Type B pancreatic cell (in vitro differentiated cells): ENCODE data around the gene ANKRD33B. TPM values are rescaled to one million over a fixed set of nuclear protein-coding genes. Genes with fewer than 3 reads are reported as not detected.

ENCODE experiments used
- DNase-seq: peaks from one replicate; pipeline ENCODE4 v3.0.0; 2021; ENCODE audit warnings: mixed read lengths; ENCODE audit not compliant: unreplicated experiment; ENCODE audit errors: extremely low spot score
- H3K27ac Mint-ChIP-seq: 2 replicates; pipeline ENCODE4 v1.8.0; 2021; ENCODE audit warnings: mild to moderate bottlenecking, mixed read lengths
- H3K27me3 Mint-ChIP-seq: 2 replicates; pipeline ENCODE4 v1.8.0; 2021; ENCODE audit warnings: mixed read lengths
- H3K36me3 Mint-ChIP-seq: 2 replicates; pipeline ENCODE4 v1.8.0; 2021; ENCODE audit warnings: mixed read lengths
- H3K4me1 Mint-ChIP-seq: one replicate; pipeline ENCODE4 v1.8.0; 2021; ENCODE audit warnings: mixed read lengths; ENCODE audit not compliant: unreplicated experiment
- H3K4me3 Mint-ChIP-seq: 2 replicates; pipeline ENCODE4 v1.8.0; 2021; ENCODE audit warnings: mild to moderate bottlenecking, mixed read lengths
- H3K9me3 Mint-ChIP-seq: 2 replicates; pipeline ENCODE4 v1.8.0; 2021; ENCODE audit warnings: mixed read lengths
- CTCF ChIP-seq: fragments of 200-600 bp; sonication (generic); conservative IDR thresholded peaks from 2 replicates; pipeline ENCODE4 v1.5.0; 2021; ENCODE audit warnings: antibody characterized with exemption, mild to moderate bottlenecking
- total RNA-seq: library from RNA; stranded (reverse); gene quantifications from 2 replicates; pipeline ENCODE4 v1.2.1, GENCODE V29; 2021; ENCODE audit warnings: low replicate concordance

The ANKRD33B gene
- total RNA-seq, 1 donor from 2014 or later = 3.4 TPM

- Mint-ChIP-seq H3K27me3 (peaks cover 6% of the 10 kb centered on the region), H3K9me3 (no peaks in the 10 kb centered on the region), H3K36me3 (peaks cover 19% of the 10 kb centered on the region), H3K4me3 (no peak overlapping the region), H3K4me1 (no peaks in the 10 kb centered on the region), H3K27ac (no peak overlapping the region)
- DNase-seq = no peak
- TF ChIP-seq CTCF = no peak
These were observed 111.4 kb downstream of the ANKRD33B start for GRCh38 chr5:10675177-10675700.

GRCh38 chr5:10676224-10676623 lies 112.4 kb downstream of the ANKRD33B start:
- Mint-ChIP-seq H3K9me3 (no peaks in the 10 kb centered on the region), H3K27me3 (peaks cover 6% of the 10 kb centered on the region)
- TF ChIP-seq CTCF = no peak

GRCh38 chr5:10676946-10677345 lies 113.1 kb downstream of the ANKRD33B start:
- Mint-ChIP-seq H3K9me3 (no peaks in the 10 kb centered on the region), H3K36me3 (peaks cover 25% of the 10 kb centered on the region), H3K27me3 (peaks cover 6% of the 10 kb centered on the region), H3K4me3 (no peak overlapping the region), H3K4me1 (no peaks in the 10 kb centered on the region), H3K27ac (no peak overlapping the region)
- no peak for TF ChIP-seq CTCF
- DNase-seq = no peak

More at GRCh38 chr5:10676224-10676623, 112.4 kb downstream of the ANKRD33B start:
- H3K36me3 Mint-ChIP-seq = peaks cover 25% of the 10 kb centered on the region
- no peak overlapping the region for H3K4me3 Mint-ChIP-seq
- no peaks in the 10 kb centered on the region for H3K4me1 Mint-ChIP-seq
- H3K27ac Mint-ChIP-seq = no peak overlapping the region
- DNase-seq = no peak

- Mint-ChIP-seq H3K9me3 (no peaks in the 10 kb centered on the region), H3K27ac (no peak overlapping the region), H3K4me1 (no peaks in the 10 kb centered on the region), H3K36me3 (peaks cover 25% of the 10 kb centered on the region), H3K27me3 (peaks cover 6% of the 10 kb centered on the region), H3K4me3 (no peak overlapping the region)
- TF ChIP-seq CTCF = no peak
- DNase-seq = no peak
These were observed 113.7 kb downstream of the ANKRD33B start for GRCh38 chr5:10677533-10677932.

- H3K27ac Mint-ChIP-seq = no peak overlapping the region
- TF ChIP-seq CTCF = no peak
- no peak for DNase-seq
These were observed 114.4 kb downstream of the ANKRD33B start for GRCh38 chr5:10678244-10678643.

More at GRCh38 chr5:10678244-10678643, 114.4 kb downstream of the ANKRD33B start:
- peaks cover 6% of the 10 kb centered on the region for H3K27me3 Mint-ChIP-seq
- H3K4me3 Mint-ChIP-seq = no peak overlapping the region
- no peaks in the 10 kb centered on the region for H3K4me1 Mint-ChIP-seq
- H3K9me3 Mint-ChIP-seq = no peaks in the 10 kb centered on the region
- H3K36me3 Mint-ChIP-seq = peaks cover 25% of the 10 kb centered on the region
